ENCODE results near the gene HOMER2. TPM values are rescaled to one million over a fixed set of nuclear protein-coding genes. Genes with fewer than 3 reads are reported as not detected.

HOMER2 gene
- total RNA-seq, 1 donor from 2014 or later, result 48.5 TPM

DNA sequence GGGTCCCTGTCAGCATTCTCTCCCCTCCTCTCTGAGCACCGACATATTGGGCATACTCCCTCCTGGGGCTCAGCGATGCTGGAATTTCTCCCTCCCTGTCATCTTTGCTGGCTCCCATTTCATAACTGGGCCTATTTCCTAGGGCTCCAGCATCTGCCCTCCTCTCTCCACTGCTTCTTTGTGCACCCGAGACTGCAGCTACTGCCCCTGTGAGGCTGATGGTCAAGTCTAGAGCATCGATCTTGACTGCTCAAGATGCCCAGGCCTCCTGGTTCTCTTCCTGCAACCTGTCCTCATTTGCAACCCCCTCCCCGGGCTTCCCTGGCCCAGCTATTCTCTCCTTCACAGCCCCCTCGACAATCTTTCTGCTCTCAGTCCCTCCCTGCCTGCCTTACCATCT lies 89.6 kb downstream of the HOMER2 start:
- intact Hi-C loops (cut with micrococcal nuclease), result no loop called here
- Histone ChIP-seq H3K4me1 (peaks cover 8% of the 10 kb centered on the region), H3K27ac (replicated peaks) (no peak overlapping the region), H3K27me3 (ENCODE audit: low read depth) (no peaks in the 10 kb centered on the region), H3K36me3 (no peaks in the 10 kb centered on the region), H3K4me3 (no peak overlapping the region), H3K9me3 (replicated peaks) (no peaks in the 10 kb centered on the region)
- no peak for DNase-seq
- TF ChIP-seq, protein P1, sequence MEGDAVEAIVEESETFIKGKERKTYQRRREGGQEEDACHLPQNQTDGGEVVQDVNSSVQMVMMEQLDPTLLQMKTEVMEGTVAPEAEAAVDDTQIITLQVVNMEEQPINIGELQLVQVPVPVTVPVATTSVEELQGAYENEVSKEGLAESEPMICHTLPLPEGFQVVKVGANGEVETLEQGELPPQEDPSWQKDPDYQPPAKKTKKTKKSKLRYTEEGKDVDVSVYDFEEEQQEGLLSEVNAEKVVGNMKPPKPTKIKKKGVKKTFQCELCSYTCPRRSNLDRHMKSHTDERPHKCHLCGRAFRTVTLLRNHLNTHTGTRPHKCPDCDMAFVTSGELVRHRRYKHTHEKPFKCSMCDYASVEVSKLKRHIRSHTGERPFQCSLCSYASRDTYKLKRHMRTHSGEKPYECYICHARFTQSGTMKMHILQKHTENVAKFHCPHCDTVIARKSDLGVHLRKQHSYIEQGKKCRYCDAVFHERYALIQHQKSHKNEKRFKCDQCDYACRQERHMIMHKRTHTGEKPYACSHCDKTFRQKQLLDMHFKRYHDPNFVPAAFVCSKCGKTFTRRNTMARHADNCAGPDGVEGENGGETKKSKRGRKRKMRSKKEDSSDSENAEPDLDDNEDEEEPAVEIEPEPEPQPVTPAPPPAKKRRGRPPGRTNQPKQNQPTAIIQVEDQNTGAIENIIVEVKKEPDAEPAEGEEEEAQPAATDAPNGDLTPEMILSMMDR (IDR thresholded peaks at IDR 0.05; ENCODE audit: borderline replicate concordance), result no peak

DNA sequence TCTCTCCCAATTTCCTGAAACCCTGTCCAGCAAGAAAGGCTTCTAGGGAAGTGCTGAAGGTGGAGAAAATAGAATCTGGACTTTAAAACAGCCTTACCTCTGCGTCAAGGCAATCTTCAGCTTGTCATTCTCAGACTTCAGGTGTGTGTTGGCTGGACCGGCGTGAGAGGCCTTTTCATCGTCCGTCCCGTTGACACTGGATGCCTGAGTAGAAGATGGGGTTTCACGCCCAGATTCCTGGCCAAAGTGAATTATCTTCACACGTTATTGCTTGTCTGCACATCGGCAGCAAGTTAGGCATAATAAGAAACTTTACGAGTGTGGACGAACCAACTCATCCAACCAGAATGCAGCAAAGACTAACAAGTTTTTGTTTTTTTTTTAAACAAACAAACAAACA lies 93.6 kb downstream of the HOMER2 start:
- Histone ChIP-seq H3K9me3 (replicated peaks) (no peaks in the 10 kb centered on the region), H3K27me3 (ENCODE audit: low read depth) (no peaks in the 10 kb centered on the region), H3K36me3 (no peaks in the 10 kb centered on the region), H3K4me3 (no peak overlapping the region), H3K27ac (replicated peaks) (no peak overlapping the region), H3K4me1 (no peaks in the 10 kb centered on the region)
- DNase-seq, result no peak
- TF ChIP-seq, protein P1 (IDR thresholded peaks at IDR 0.05; ENCODE audit: borderline replicate concordance), result no peak
- intact Hi-C loops (cut with micrococcal nuclease), result no loop called here

DNA sequence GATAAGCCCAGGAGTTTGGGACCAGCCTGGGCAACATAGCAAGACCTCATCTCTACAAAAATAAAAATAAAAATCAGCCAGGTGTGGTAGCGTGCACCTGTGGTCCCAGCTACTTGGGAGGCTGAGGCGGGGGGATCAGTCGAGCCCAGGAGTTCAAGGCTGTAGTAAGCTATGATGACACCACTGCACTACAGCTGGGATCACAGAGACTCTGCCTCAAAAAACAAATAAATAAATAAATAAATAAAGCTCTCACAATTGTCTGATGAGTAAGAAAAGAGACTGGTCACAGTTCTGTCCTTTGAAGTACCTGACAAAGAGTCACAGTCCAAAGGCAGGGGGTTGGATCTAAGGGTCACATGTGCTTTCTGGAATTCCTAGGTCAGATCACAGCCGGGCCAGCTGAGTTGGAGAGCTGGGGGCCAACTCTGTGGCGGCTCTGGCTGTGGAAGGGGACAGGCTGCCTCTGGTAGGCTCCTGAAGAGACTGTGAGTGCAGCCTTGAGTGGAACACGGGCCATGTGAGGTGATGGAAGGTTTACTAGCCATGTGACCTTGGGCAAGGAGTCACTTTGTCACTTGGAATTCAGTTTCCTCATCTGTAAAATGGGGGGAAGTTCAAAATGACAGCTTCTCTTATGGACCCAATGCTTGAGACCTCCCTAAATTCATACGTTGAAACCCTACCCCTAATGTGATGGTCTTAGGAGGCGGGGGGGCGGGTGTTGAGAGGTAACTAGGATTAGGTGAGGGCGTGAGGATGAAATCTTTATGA lies 95.9 kb downstream of the HOMER2 start:
- DNase-seq, result no peak
- H3K9me3 ChIP-seq (replicated peaks), result no peaks in the 10 kb centered on the region
- H3K27me3 ChIP-seq (ENCODE audit: low read depth), result no peaks in the 10 kb centered on the region
- TF ChIP-seq, protein P1 (IDR thresholded peaks at IDR 0.05; ENCODE audit: borderline replicate concordance), result no peak
- H3K36me3 ChIP-seq, result peaks cover 4% of the 10 kb centered on the region
- H3K4me3 ChIP-seq, result no peak overlapping the region
- no peaks in the 10 kb centered on the region for H3K4me1 ChIP-seq
- intact Hi-C loops (cut with micrococcal nuclease), result no loop called here
- no peak overlapping the region for H3K27ac ChIP-seq (replicated peaks)

DNA sequence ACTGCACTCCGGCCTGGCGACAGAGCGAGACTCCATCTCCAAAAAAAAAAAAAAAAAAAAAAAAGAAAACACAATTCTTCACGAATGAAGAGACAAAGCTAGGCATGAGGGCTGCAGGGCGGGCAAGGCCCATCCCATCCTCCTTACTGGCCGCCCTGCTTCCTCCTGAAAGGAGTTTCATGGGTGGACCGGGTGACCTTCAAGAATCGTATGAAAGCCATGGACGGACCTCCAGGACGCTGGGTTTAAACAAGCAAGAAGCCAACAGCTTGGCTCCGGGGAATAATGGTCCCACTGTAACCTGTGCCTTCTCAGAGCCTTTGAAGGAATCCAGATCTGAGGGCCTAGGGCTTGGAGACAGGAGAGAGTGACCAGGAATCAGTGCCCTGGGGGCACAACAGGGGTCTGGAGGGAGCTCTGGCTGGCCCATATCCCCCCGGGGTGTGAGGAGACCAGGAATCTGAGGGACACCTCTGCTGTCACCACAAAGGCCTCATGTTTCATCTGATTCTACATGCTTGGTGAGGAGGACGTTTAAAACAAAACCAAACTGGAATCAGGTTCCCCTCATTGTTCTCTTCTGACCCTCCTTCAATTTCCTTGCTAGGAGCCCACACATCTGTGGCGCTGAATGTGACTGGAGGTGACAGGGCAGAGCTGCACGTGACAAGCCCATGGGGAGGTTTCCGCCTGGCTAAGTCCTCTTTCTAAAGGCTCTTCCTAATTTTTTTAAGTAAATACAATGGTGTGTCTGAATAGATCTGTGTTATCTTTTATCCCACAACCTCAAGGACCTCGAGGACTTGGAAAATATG lies 97.0 kb downstream of the HOMER2 start:
- H3K36me3 ChIP-seq, result peaks cover 10% of the 10 kb centered on the region
- H3K27ac ChIP-seq (replicated peaks), result no peak overlapping the region
- H3K4me3 ChIP-seq, result no peak overlapping the region
- intact Hi-C loops (cut with micrococcal nuclease), result no loop called here
- no peaks in the 10 kb centered on the region for H3K27me3 ChIP-seq (ENCODE audit: low read depth)
- TF ChIP-seq, protein P1 (IDR thresholded peaks at IDR 0.05; ENCODE audit: borderline replicate concordance), result no peak
- no peak for DNase-seq
- no peaks in the 10 kb centered on the region for H3K4me1 ChIP-seq
- no peaks in the 10 kb centered on the region for H3K9me3 ChIP-seq (replicated peaks)

DNA sequence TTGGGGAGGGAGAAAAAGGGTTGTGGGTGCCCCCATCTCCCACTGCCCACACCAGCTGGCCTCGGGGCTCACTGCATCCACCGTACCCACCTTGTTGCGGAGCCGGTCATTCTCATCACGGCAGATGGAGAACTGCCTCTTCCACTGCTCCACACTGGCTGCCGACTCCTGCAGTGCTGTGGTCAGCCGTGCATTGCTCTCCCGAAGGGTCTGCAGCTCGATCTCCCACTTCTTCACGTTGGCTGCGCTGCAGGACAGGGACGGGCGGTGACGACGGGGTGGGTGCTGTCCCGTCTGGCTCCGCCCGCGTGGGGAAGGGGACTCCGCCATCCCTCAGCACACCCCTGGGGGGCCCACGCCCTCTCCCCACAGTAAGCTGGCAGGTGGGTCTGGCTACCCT lies 98.0 kb downstream of the HOMER2 start:
- DNase-seq, result no peak
- TF ChIP-seq, protein P1 (IDR thresholded peaks at IDR 0.05; ENCODE audit: borderline replicate concordance), result no peak
- intact Hi-C loops (cut with micrococcal nuclease), result loop anchor here (5.0 kb wide), 2 partner anchors 48 to 148 kb away; no protein-coding TSS in a partner anchor

More for the DNA sequence above, 98.0 kb downstream of the HOMER2 start:
- Histone ChIP-seq H3K4me1 (peaks cover 8% of the 10 kb centered on the region), H3K27ac (replicated peaks) (no peak overlapping the region), H3K36me3 (peaks cover 10% of the 10 kb centered on the region), H3K4me3 (no peak overlapping the region), H3K9me3 (replicated peaks) (no peaks in the 10 kb centered on the region), H3K27me3 (ENCODE audit: low read depth) (no peaks in the 10 kb centered on the region)
